RWPE1 (cell line): ENCODE data around the gene SIPA1.

Experiments used
- CTCF ChIA-PET: fragments of 350-600 bp; sonication (Branson Sonifier 250); formaldehyde crosslinking; extraction: SDS; loops from one replicate; lab custom pipeline; 2021; lab: Yijun Ruan, JAX
- POLR2A ChIA-PET: fragments of 400-600 bp; formaldehyde crosslinking; extraction: SDS; loops from one replicate; lab custom pipeline; 2020; ENCODE audit warnings: antibody characterized with exemption; ENCODE audit not compliant: low non-redundant PET; lab: Yijun Ruan, JAX
- DNase-seq: peaks from one replicate; pipeline ENCODE4 v3.0.0; 2012; ENCODE audit warnings: low spot score
- H3K27ac ChIP-seq: fragments of 450-650 bp; 2 replicates; pipeline ENCODE4 v1.5.1; 2017
- TF ChIP-seq, protein P1 (sequence below): fragments of 450-650 bp; conservative IDR thresholded peaks from 2 replicates; pipeline ENCODE4 v1.5.1; 2017; ENCODE audit warnings: low read depth, mild to moderate bottlenecking

The SIPA1 gene

GRCh38 chr11:65598258-65598699 is 39.6 kb upstream of the SIPA1 start:
- CTCF ChIA-PET: interaction anchor here (0.6 kb wide), 1 partner anchor 11 kb away, joined by 3 read pairs; no protein-coding TSS in a partner anchor
- POLR2A ChIA-PET: no interaction called here
- TF ChIP-seq, protein P1, sequence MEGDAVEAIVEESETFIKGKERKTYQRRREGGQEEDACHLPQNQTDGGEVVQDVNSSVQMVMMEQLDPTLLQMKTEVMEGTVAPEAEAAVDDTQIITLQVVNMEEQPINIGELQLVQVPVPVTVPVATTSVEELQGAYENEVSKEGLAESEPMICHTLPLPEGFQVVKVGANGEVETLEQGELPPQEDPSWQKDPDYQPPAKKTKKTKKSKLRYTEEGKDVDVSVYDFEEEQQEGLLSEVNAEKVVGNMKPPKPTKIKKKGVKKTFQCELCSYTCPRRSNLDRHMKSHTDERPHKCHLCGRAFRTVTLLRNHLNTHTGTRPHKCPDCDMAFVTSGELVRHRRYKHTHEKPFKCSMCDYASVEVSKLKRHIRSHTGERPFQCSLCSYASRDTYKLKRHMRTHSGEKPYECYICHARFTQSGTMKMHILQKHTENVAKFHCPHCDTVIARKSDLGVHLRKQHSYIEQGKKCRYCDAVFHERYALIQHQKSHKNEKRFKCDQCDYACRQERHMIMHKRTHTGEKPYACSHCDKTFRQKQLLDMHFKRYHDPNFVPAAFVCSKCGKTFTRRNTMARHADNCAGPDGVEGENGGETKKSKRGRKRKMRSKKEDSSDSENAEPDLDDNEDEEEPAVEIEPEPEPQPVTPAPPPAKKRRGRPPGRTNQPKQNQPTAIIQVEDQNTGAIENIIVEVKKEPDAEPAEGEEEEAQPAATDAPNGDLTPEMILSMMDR: no peak
- H3K27ac ChIP-seq: peak overlapping the region; percentile 11; the same call in 1 of the 2 replicates
- no peak for DNase-seq

GRCh38 chr11:65599216-65599954 is 38.5 kb upstream of the SIPA1 start:
- CTCF ChIA-PET: interaction anchor here (0.6 to 0.7 kb wide), 2 partner anchors 16 to 44 kb away, joined by 3 read pairs; partner anchors contain the start of gene PCNX3
- DNase-seq: no peak
- POLR2A ChIA-PET: no interaction called here
- TF ChIP-seq, protein P1: no peak
- H3K27ac ChIP-seq: no peak overlapping the region

GRCh38 chr11:65599955-65600246 is 38.0 kb upstream of the SIPA1 start:
- TF ChIP-seq, protein P1: no peak
- no peak for DNase-seq
- CTCF ChIA-PET: interaction anchor here (0.6 kb wide), 1 partner anchor 44 kb away, joined by 3 read pairs; no protein-coding TSS in a partner anchor
- POLR2A ChIA-PET: no interaction called here
- H3K27ac ChIP-seq: 0 out of 2 replicates have a peak overlapping the region, but pooled peaks have one; percentile 9

- TF ChIP-seq, protein P1: no peak
- DNase-seq: no peak
- H3K27ac ChIP-seq: peak overlapping the region; percentile 17; the same call in 1 of the 2 replicates
- CTCF ChIA-PET: interaction anchor here (1.3 kb wide), 1 partner anchor 10 kb away, joined by 4 read pairs; no protein-coding TSS in a partner anchor
- POLR2A ChIA-PET: interaction anchor here (0.6 kb wide), 1 partner anchor 448 kb away, joined by 5 read pairs; the partner anchor contains the start of gene SF3B2
These were observed 33.6 kb upstream of the SIPA1 start for GRCh38 chr11:65604258-65604657.

GRCh38 chr11:65606876-65607613 is 30.9 kb upstream of the SIPA1 start:
- DNase-seq: peak; percentile 90
- ChIA-PET CTCF (interaction anchor here (0.6 to 3.7 kb wide), 4 partner anchors 14 to 798 kb away, joined by 3 to 16 read pairs (median 3); no protein-coding TSS in a partner anchor), POLR2A (interaction anchor here (0.6 kb wide), 1 partner anchor 16 kb away, joined by 3 read pairs; no protein-coding TSS in a partner anchor)
- H3K27ac ChIP-seq: peak overlapping the region; percentile 93
- TF ChIP-seq, protein P1: no peak
